Liver (tissue), 3 donors: ENCODE measurements around the gene SEC14L3.

ENCODE experiments used
- EGR1 ChIP-seq, 2 donors: IDR thresholded peaks; 2 replicates each; pipeline ENCODE4 v1.6.1; 2016 to 2018; ENCODE audit warnings: antibody characterized with exemption in 2 of 2, low read depth in 2 of 2
- HNF4A ChIP-seq, 2 donors: conservative IDR thresholded peaks; 2 replicates each; pipeline ENCODE4 v1.6.1; 2016; ENCODE audit warnings: antibody characterized with exemption in 2 of 2, mild to moderate bottlenecking in 2 of 2
- RAD21 ChIP-seq, 2 donors: IDR thresholded peaks; 2 replicates each; pipeline ENCODE4 v1.6.1; 2016; ENCODE audit warnings: antibody characterized with exemption in 2 of 2, mild to moderate bottlenecking in 2 of 2
- SP1 ChIP-seq: IDR thresholded peaks from 2 replicates; pipeline ENCODE4 v1.6.1; 2018; ENCODE audit warnings: antibody characterized with exemption, mild to moderate bottlenecking
- TF ChIP-seq, protein P1 (sequence below): fragments of 150-350 bp; IDR thresholded peaks from 2 replicates; pipeline ENCODE4 v1.5.1; 2017; ENCODE audit warnings: improper control_type of control experiment, low read depth, low read length; ENCODE audit not compliant: missing input control
- TF ChIP-seq, protein P2 (sequence below): IDR thresholded peaks from 2 replicates; pipeline ENCODE4 v1.6.1; 2016; ENCODE audit warnings: antibody characterized with exemption, mild to moderate bottlenecking
- donor health status: healthy.
- donor health status: healthy.

DNA sequence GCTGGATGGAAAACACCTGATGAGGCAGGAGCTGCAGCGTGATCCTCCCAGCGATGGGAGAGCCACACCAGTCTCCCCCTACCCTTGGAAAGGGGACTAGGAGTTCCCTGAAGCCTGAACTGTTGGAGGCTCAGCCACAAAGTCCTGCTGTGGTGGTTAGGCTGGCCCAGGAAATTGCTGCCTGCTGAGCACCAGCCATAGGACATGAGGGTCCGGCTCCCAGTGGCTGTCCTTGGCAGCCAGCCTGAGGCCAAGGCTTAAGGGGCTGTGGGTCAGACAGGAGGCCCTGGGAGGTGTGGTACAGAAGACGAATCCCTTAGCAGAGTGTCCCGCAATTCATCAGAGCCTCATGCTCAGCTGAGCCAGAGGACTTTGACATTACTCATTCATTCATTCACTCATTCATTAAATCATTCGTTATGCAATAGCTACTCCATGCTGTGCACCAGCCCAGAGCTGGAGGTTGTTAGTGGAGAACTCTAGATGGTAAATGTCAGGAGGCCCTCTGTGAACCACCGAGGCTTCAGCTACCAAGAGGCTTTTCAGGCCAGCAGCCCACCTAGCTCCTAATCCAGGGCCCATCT, 48.1 kb upstream of the SEC14L3 start:
- TF ChIP-seq EGR1 (IDR thresholded peaks at IDR 0.05; ENCODE audit: low read depth in 2 of 2) (no peak), HNF4A (conservative IDR thresholded peaks at IDR 0.05) (no peak), RAD21 (IDR thresholded peaks at IDR 0.05) (no peak), SP1 (no peak)
- TF ChIP-seq, protein P1, sequence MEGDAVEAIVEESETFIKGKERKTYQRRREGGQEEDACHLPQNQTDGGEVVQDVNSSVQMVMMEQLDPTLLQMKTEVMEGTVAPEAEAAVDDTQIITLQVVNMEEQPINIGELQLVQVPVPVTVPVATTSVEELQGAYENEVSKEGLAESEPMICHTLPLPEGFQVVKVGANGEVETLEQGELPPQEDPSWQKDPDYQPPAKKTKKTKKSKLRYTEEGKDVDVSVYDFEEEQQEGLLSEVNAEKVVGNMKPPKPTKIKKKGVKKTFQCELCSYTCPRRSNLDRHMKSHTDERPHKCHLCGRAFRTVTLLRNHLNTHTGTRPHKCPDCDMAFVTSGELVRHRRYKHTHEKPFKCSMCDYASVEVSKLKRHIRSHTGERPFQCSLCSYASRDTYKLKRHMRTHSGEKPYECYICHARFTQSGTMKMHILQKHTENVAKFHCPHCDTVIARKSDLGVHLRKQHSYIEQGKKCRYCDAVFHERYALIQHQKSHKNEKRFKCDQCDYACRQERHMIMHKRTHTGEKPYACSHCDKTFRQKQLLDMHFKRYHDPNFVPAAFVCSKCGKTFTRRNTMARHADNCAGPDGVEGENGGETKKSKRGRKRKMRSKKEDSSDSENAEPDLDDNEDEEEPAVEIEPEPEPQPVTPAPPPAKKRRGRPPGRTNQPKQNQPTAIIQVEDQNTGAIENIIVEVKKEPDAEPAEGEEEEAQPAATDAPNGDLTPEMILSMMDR, result no peak
- TF ChIP-seq, protein P2, sequence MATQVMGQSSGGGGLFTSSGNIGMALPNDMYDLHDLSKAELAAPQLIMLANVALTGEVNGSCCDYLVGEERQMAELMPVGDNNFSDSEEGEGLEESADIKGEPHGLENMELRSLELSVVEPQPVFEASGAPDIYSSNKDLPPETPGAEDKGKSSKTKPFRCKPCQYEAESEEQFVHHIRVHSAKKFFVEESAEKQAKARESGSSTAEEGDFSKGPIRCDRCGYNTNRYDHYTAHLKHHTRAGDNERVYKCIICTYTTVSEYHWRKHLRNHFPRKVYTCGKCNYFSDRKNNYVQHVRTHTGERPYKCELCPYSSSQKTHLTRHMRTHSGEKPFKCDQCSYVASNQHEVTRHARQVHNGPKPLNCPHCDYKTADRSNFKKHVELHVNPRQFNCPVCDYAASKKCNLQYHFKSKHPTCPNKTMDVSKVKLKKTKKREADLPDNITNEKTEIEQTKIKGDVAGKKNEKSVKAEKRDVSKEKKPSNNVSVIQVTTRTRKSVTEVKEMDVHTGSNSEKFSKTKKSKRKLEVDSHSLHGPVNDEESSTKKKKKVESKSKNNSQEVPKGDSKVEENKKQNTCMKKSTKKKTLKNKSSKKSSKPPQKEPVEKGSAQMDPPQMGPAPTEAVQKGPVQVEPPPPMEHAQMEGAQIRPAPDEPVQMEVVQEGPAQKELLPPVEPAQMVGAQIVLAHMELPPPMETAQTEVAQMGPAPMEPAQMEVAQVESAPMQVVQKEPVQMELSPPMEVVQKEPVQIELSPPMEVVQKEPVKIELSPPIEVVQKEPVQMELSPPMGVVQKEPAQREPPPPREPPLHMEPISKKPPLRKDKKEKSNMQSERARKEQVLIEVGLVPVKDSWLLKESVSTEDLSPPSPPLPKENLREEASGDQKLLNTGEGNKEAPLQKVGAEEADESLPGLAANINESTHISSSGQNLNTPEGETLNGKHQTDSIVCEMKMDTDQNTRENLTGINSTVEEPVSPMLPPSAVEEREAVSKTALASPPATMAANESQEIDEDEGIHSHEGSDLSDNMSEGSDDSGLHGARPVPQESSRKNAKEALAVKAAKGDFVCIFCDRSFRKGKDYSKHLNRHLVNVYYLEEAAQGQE, result no peak
